ENCODE measurements around the gene GATAD2A. TPM values are rescaled to one million over a fixed set of nuclear protein-coding genes. Genes with fewer than 3 reads are reported as not detected.

Gene GATAD2A
- total and polyA plus RNA-seq, 2 of the 13 experiments (the other 11 are each of a cell fraction or from before 2014, with no cell fraction given) = 16.8 to 28.6 TPM

- no peak for FAIRE-seq
- Histone ChIP-seq H3K36me3 (replicated peaks in 1 of 2; ENCODE audit: control insufficient read depth in 1 of 2, insufficient read depth in 2 of 2, low read length in 2 of 2) (peaks cover 28 to 90% of the 10 kb centered on the region in 2 experiments; a peak in 4 of 5 replicates), H3K27me3 (ENCODE audit: control insufficient read depth in 1 of 2, insufficient read depth in 2 of 2, low read length in 2 of 2) (no peaks in the 10 kb centered on the region), H3K9me3 (ENCODE audit: low read length) (no peaks in the 10 kb centered on the region), H3K4me3 (replicated peaks in 1 of 3; ENCODE audit: insufficient read depth in 1 of 3, low read depth in 2 of 3, low read length in 3 of 3) (no peak overlapping the region), H2AFZ (ENCODE audit: low read length) (no peak overlapping the region), H3K27ac (ENCODE audit: extremely low read length, insufficient read depth, low read length) (no peak overlapping the region), H3K4me1 (ENCODE audit: insufficient read depth, low read length) (no peaks in the 10 kb centered on the region), H3K79me2 (ENCODE audit: insufficient read depth, low read length) (no peaks in the 10 kb centered on the region), H4K20me1 (ENCODE audit: insufficient read depth, low read length) (no peaks in the 10 kb centered on the region), H3K4me2 (ENCODE audit: low read depth, low read length) (no peak overlapping the region), H3K9ac (ENCODE audit: insufficient read depth, low read depth, low read length) (no peak overlapping the region)
- intact Hi-C loops (cut with micrococcal nuclease; ENCODE audit: unreplicated experiment) (no loop called here), in situ Hi-C loops (cut with HindIII; ENCODE audit: extremely low pct_ligation_motif_present, low pct_unique_long_range_greater_than_20kb) (no loop called here)
- ChIA-PET POLR2A (no interaction called here), CTCF (ENCODE audit: low intra/inter-chr PET ratio, low total read pairs) (no interaction called here)
- WGBS (ENCODE audit: low lambda C conversion rate) = 98% methylated on average over 17 of the region's 34 CpGs
- TF ChIP-seq YY1 (IDR thresholded peaks at IDR 0.05; ENCODE audit: insufficient read depth, insufficient replicate concordance, low read depth, low read length) = no peak
- TF ChIP-seq POLR2AphosphoS2 (IDR thresholded peaks at IDR 0.05; ENCODE audit: low read depth, low read length) = no peak
- peak; percentile 69; the same call in 1 of the 2 replicates for TF ChIP-seq ZBTB33 (CRISPR knock-in tag; IDR thresholded peaks at IDR 0.05)
- TF ChIP-seq ZNF704 (CRISPR knock-in tag; IDR thresholded peaks at IDR 0.05; ENCODE audit: borderline replicate concordance) = no peak
- no peak for TF ChIP-seq SP2 (CRISPR knock-in tag; IDR thresholded peaks at IDR 0.05)
- no peak for TF ChIP-seq KAT2B (IDR thresholded peaks at IDR 0.05; ENCODE audit: borderline replicate concordance, low read depth, low read length)
- TF ChIP-seq FOSL2 (CRISPR knock-in tag; IDR thresholded peaks at IDR 0.05) = no peak
- no peak for TF ChIP-seq AHR (CRISPR knock-in tag; IDR thresholded peaks at IDR 0.05)
- TF ChIP-seq ZNF790 (CRISPR knock-in tag; IDR thresholded peaks at IDR 0.05; ENCODE audit: borderline replicate concordance) = no peak
- TF ChIP-seq TBX3 (IDR thresholded peaks at IDR 0.05; ENCODE audit: borderline replicate concordance) = no peak
- no peak for TF ChIP-seq ZNF180 (CRISPR knock-in tag; IDR thresholded peaks at IDR 0.05; ENCODE audit: borderline replicate concordance, low read depth)
- no peak for TF ChIP-seq ZNF160 (CRISPR knock-in tag; IDR thresholded peaks at IDR 0.05)
- TF ChIP-seq MXI1 (IDR thresholded peaks at IDR 0.05; ENCODE audit: borderline replicate concordance, low read depth, low read length) = no peak
- no peak for TF ChIP-seq ZNF629 (CRISPR knock-in tag; conservative IDR thresholded peaks at IDR 0.05)
- peak; percentile 38 for TF ChIP-seq AGO2 (optimal IDR thresholded peaks at IDR 0.05; ENCODE audit: low read depth, low read length)
- no TSS peak for BruUV-seq (replicated peaks)
- no peak for ATAC-seq
- DNase-seq (ENCODE audit: low spot score) = no peak
These were observed 95.6 kb downstream of the GATAD2A start for GRCh38 chr19:19500975-19501644.
